ENCODE data around the gene IL1RAPL2. TPM values are rescaled to one million over a fixed set of nuclear protein-coding genes. Genes with fewer than 3 reads are reported as not detected.
"Not testable (repeated sequence)": the region's sequence is repeated elsewhere in the genome, so short reads cannot be mapped to it uniquely, and the experiment has no call there.

Gene IL1RAPL2
- total RNA-seq, 1 donor from 2014 or later, result not detected

DNA sequence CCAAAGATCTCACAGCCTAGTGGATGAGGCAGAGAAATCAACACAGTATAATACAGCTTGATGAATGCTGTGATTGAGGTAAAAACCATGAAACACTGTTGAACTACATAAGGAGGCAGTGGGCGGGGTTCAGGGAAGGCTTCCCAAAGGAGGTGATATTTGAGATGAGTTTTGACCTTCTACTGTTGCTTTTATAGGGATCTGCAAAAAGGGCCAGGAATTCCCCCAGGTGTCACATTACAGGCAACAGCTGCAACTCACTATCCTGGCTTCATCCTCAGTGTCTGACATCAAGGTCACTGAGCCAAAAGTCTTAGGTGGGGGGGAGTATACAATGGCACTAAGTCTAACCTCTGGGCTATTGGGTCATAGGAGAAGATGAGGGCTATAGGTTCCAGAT lies 1070.7 kb downstream of the IL1RAPL2 start:
- DNase-seq, result no peak

DNA sequence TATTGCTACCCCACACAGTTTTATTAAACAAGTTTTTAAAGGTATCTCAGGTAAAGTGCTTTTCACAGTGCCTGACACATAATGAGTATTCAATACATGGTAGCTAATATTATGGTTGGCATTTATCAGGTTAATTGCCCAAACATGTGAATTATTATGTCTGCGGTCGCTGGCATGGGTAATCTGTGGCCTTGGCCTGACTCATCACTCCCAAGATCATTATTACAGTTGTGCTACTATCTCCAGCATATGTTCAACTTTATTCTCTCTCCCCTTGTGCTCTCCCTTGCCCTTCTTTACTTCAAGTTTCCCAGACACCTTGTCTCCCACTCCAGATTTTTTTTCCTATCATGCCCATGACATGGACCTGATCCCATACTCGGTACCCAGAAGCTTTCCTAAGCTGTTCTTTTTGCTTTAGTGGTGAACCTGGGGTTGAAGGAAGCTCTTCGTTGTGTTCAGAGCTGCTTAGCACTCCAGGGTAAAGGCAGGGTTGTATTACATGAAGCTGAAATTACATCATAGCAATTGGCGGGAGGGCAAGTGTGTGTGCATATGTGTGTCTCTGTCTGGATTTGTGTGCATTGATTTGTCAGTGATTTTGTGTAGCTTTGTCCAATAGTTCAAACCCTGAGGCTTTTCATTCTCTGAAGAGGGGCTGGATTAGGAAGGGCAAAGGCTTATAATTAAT lies 1079.8 kb downstream of the IL1RAPL2 start:
- no peak for DNase-seq

DNA sequence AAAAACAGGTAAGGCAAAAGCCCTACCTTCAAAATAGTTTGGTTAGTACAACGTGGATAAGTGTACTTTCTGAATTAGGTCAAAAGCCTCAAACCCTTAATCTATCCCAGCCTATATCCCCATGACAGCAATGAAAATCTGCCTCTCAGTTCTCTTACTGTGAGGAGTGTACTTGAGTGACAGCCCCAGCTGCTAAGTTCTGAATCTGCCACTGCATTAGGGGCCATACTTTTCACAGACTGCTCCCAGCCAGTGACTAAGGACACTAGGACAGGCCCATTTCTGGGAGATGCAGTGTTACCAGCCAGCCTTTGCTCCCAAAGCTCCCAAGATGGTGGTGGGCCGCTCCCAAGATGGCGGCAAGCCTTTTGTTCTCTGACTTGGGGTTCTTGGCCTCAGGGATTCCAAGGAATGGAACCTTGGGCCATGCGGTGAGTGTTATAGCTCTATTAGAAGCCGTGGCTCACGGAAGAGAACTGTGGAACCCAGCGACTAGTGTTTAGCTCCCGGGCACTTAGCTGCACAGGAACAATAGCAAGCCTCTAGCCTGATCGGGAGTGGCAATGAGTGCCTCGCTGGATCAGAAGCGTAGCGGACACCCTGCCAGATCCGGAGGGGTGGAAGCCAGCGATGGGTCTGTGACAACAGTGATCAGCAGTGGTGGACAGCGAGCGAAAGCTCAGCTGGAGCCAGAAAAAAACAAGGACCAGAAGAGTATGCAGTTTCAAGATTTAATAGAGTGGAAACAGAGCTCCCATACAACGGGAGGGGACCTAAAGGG lies 1080.8 kb downstream of the IL1RAPL2 start:
- no peak for DNase-seq

DNA sequence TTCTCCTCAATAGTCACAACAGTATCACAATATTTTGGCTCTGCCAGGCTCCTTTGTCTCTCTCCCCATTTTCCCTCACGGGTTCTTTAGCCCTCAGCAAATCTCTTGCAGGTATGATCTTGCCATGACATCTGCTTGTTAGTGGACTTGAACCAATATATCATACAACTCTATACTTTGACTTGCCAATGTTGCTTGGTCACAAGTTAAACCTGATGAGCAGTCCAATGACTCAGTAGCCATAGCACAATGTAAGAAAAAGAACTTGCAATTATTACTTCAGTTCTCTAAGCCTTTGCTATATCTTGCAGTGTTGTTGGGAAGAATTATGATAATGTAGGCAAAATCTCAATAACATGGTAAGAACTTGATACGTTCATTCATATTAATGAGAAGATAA lies 1081.8 kb downstream of the IL1RAPL2 start:
- DNase-seq, result no peak

DNA sequence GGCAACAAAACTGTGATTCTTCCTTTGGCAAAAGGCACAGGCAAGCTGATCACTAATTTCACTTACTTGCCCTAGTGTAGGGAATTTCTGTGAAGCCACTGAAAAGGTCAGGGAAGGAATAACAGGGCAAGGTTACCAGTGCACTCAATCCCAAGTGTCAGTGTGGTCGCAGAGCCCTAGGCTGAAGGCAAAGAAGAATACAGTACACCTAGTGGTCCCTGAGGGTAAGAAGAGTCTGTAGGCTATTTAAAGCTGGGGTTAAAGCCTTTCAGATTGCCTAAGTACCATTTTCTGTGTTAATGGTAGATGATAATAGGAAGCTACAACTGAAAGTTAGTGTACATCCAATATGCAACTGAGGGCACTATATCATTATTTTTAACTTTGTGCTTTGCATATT lies 1082.7 kb downstream of the IL1RAPL2 start:
- DNase-seq, result no peak

DNA sequence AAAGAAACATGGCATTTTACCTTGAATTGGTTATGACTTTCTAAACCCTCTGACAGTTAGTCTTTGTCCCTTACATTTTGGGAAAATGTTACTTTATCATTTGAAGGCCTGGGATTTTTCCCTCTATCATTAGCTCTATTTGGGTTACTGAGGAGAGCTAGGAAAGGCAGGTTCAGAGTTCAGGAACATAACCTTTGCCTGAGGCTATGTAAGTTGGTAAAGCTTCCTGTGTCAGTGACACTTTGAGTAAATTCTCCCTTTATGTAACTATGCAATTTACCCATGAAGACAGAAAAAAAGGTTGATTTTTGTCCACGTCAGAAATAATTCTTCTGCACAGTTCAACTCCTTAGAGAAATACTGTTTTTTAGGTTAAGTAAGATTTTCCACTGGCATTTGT lies 1084.6 kb downstream of the IL1RAPL2 start:
- DNase-seq, result no peak

DNA sequence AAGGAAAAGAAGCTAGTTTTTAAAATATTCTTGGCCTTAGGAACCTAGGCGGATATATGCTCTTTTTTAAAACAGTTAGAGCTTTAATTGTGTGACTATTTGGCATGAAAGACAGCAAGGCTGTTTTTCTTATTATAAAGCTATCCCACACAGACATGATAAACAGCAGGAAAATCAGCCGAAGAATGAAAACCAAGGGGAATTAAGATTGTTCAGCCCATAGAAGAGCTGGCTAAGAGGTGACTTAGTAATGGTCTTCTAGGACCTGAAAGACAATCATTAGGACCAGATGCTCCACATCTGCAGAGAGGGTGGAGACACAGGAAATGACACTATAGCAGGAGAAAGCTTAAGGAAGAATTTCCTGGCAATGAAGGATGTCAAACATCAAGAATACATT lies 1085.0 kb downstream of the IL1RAPL2 start:
- DNase-seq, result no peak

DNA sequence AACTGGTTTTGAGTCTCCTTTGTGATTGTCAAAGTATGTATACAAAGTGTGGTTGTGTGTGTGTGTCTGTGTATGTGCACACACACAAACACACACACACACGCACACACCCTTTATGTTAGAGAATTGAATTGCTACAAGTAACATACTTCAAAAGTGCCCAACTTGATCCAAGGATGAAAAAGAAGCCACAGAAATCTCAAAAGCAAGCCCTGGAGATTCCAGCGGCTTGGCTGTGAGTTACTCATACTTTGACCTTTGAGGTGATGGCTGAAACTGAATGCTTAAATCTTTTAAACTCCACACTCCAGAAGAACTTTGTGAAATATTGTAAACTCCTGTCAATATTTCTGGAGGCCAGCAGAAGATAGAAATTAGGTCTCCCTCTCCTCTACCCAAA lies 1087.9 kb downstream of the IL1RAPL2 start:
- DNase-seq, result no peak

DNA sequence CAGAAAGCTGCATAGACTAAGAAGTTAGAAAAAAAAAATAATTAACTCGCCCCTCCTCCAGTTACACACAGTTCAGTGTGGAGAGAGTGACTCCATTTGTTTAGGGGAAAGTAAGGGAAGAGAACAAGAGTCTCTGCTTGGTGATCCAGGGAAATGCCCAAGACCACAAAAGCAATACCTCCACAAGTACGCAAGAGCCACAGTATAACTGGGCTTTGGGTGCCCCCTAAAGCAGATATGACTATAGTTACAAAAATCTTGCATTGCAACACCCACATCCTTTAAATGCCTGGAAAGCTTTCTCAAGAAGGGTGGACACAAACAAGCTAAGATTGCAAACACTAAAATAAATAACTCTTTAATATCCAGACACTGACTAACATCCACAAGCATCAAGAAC lies 1092.1 kb downstream of the IL1RAPL2 start:
- DNase-seq, result no peak

DNA sequence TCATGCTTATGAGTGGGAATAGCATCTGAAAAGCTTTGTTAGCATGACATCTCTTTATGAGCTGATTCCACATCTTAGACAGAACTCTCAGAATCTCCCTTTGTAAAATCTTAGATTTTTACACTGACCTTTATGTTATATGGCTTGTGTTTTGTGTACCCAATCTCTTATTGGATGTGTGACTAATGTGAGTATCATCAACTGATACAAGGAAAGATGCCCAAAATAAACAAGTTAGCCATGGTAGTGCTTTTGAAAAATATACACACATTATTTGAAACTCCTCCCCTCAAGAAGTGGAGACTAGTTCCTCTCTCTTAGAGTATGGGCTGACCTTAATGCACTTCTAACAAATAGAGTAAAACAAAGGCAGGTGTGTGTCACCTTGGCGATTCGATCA lies 1096.2 kb downstream of the IL1RAPL2 start:
- no peak for DNase-seq

DNA sequence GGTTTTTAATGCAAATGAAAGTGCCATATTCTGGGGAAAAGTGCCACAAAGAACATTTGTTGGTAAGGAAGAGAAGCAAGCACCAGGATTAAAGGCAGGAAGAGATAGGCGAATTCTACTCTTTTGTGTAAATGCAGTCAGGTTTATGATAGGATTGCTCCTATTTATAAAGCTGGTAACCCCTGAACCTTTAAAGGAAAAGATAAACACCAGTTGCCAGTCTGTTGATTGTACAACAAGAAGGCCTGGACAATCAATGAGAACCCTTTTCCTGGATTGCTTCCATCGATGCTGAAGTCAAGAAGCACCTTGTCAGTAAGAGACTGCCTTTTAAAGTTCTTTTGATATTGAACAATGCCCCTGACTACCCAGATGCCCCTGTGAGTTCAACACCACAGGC lies 1098.2 kb downstream of the IL1RAPL2 start:
- no peak for DNase-seq

DNA sequence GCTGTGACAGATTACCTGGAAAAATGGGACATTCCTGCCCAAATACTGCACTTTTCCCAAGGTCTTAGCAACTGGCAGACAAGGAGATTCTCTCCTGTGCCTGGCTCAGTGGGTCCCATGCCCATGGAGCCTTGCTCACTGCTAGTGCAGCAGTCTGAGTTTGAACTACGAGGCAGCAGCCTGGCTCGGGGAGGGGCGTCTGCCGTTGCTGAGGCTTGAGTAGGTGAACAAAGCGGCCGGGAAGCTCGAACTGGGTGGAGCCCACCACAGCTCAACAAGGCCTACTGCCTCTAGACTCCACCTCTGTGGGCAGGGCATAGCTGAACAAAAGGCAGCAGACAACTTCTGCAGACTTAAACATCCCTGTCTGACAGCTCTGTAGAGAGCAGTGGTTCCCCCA lies 1118.3 kb downstream of the IL1RAPL2 start:
- not testable (repeated sequence) for DNase-seq

DNA sequence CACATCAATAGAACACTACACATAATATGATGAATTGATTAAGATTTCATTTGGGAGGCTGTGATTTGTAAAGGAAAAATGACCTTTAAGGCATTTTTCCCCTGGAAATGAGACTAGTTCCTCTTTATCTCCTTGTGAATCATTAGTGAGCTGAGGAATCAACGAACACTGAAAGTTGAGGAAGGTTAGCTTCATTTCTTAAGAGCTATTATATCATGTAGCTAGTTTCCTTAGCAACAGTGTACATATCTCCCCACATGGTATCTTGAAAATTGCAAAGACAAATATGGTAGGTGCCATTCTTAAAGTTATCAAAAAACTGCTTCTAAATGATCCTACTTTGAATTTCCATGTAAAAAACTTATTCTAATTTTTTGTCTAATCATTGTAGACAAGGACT lies 1128.8 kb downstream of the IL1RAPL2 start:
- no peak for DNase-seq

DNA sequence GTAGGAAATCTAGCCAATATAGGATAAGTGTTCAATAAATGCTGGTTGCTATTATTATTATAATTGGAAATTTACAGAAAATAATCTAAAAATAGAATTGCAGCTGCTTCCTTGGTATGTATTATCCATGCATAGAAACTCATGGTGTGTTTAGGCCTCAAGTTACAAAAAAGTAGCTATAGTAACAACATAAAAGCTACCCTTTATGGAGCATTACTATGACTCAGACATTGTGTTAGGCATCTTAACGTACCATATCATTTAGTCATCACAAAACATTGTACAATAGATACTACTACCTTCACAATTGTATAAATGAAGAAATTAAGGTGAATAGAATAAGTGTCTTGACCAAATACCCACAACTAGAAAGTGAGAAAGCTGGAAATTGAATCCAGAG lies 1129.5 kb downstream of the IL1RAPL2 start:
- no peak for DNase-seq

DNA sequence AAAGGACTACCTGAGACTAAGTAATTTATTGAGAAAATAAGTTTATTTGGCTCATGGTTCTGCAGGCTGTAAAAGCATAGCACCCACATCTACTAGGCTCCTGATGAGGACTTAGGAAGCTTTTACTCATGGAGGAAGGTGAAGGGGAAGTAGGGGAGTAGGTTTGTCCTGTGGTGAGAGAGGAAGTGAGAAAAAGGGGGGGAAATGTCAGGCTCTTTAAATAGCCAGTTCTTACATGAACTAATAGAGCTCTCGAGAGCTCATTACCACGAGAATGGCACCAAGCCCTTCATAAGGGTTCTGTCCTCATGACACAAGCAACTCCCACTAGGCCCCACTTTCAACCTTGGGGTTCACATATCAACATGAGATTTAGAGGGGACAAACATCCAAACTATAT lies 1130.9 kb downstream of the IL1RAPL2 start:
- DNase-seq, result no peak

DNA sequence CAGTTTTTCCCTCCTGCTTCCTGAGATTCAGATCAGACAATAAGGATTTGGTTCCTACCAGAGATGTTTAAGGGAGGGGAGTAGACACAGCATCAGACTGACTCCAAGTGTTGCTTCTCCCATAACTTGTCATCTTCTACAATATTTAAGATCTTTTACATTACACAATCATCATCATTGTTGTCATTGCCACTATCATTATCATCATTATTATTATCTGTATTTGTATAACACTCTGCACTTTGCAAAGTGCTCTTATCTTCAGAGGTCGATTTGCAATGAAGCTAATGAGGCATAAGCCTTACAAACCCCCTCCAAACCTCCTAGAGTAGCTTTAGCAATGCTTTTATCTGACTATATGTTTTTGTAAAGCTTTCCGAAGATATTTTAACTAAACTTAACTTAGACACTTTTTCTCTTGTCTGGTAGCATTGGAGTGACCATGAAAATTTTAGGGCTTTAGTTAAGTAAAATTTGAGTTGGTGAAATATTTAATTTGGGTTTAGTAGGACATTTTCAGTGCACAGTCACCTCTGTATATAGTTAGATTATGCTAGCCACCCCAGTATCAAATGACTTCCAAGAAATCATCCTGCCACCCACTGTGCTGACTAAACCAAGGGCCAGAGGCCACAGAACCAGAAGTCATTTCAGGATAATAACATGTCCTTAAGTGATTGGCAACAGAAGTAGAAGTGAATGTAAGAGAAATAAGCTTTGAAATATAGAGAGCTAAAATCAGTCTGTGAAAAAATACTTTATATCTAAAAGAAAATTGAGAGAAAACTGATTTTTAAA lies 1132.2 kb downstream of the IL1RAPL2 start:
- no peak for DNase-seq

DNA sequence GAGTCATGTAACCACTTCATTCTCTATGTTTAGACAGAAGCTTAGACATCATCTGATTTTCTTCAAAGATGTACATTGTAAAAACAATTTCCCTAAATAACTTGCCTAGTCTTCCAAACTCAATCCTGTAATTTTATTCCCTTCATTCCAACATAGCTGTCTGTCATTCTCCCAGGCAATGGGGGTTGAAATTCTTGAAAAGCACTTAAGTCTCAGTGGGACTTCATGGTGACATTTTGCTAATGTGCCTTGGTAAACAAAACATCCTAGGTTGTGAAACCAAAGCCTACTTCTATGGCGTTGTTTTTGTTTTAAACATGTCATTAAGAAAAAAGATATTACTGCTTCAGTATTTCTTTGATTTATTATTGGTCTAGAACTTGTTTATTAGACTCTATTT lies 1134.3 kb downstream of the IL1RAPL2 start:
- no peak for DNase-seq

DNA sequence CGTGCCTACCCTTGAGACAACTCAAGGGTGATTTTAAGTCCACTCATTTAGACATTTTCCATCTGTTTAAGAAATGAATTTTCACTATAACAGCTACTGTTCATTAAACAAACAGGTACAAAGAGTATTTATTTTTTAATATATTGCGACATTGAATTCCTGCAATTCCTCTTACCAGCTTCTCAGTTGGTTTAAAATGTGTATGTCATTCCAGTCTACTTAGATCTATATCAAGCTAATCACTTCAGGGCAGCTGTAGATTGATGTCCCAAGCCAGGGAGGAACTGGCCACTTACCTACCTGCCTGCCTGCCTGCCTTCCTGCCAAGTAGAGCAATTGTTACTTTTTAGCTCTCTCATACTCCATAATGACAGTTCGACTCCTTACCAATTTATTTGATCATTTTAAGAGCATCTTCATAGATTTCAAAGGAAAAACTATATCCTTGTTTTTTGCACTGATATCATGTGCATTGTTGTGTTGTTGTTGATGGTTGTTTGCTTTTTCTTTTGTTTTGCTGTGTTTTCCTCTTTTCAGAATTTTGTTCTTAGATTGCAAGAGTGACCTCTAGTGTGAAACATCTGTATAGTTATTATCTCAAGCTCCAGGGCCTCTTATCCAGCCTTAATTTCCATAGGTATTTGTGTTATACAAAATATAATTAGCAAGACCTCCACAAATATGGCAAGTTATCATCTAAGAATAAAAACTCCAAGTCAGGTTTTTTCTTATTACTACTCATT lies 1135.5 kb downstream of the IL1RAPL2 start:
- DNase-seq, result peak; percentile 1

DNA sequence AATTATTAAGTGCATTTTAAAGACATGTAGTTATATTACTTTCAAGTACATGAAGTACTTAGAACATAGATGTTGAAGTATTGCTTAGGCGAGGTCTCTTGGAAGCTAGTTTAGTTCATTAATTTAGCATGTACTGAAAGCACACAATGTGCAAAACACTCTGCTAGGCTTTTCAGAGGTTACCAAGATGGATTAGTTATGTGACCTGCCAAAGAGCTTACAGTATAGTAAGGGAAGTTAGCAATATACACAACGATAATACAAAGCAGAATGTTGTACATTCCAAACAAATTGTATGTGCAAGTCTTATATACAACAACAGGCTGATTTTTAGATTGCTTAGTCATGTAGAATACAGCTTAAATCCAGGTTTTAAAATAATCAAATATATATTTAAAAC lies 1137.9 kb downstream of the IL1RAPL2 start:
- no peak for DNase-seq

DNA sequence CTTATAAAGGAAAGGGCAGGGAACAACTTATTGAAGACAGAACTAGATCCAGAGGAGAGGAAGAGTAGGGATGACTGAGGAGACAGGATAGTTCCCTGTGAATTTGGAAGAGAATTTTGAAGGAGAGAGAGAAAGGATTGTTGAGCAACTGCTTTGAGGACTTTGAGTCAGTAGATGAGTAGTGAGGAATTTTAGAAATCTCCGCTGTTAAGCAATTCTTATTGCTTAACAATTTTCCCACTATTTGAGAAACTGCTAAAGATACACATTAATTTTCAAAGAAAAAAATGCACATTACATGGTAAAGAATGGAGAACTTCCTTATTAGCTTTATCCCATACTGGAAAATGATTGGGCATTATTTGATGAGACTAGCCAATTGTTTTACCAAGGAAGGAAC lies 1140.0 kb downstream of the IL1RAPL2 start:
- no peak for DNase-seq

DNA sequence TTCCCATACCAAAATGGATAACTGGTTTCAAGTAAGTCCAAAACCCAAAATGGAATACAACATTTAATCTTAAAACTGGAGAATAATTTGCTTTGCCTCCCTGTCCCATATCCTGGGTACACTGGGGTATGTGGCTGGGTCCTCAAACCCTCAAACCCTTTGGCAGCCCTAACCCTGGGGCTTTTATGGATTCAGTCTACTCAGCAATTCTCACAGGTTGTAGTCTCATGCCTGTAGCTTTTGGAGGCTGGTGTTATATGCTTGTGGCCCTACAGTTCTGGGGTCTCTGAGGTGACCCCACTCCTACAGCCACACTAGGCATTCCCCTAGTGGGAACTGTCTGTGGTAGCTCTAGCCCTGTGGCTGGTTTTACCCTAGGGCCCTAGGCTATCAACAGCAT lies 1145.8 kb downstream of the IL1RAPL2 start:
- DNase-seq, result no peak

DNA sequence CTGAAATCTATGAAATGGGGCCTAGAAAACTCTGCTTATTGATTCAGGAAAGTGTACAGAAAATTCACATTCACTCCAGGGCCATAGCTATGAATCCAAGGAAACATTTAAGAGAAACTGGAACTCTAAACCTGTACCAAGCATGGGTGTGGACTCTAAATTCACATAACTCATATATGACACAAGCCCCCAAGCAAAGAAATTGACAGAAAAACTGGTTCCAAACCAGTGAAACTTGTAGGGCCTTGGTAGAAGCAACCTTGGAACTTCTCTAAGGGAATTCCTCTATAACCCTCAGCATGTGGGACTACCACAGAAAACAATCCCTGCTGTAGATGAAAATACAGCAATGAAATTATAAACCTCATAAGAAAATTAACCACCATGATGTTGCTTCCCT lies 1149.7 kb downstream of the IL1RAPL2 start:
- no peak for DNase-seq

Measured in dermis blood vessel endothelial cell (primary cell).